HG03378 (cell line): ENCODE results near the gene GNPTAB.
A peak's percentile ranks its signal among the peaks of the same experiment; 100 is the strongest.
"Not testable (repeated sequence)": the region's sequence is repeated elsewhere in the genome, so short reads cannot be mapped to it uniquely, and the experiment has no call there.

Experiments
- ATAC-seq: cut with Tn5 transposase; IDR thresholded peaks from one replicate; pipeline ENCODE4 v1.9.1; 2021; ENCODE audit warnings: mild to moderate bottlenecking, moderate library complexity; ENCODE audit not compliant: unreplicated experiment

GNPTAB gene

GRCh38 chr12:101830367-101831325 is at the start of gene GNPTAB:
Gene GNPTAB, minus strand, starts transcription at chr12:101830959. Its CDS starts 284 bp downstream, at chr12:101830675.
- peak; percentile 87 for ATAC-seq

- ATAC-seq: peak; percentile 24
Observed at GRCh38 chr12:101878243-101878821, 47.6 kb upstream of the GNPTAB start.

- ATAC-seq: peak; percentile 15
Observed at GRCh38 chr12:101877806-101878242, 47.1 kb upstream of the GNPTAB start.

GRCh38 chr12:101876861-101877805 is 46.4 kb upstream of the GNPTAB start, which contains the start of gene DRAM1:
Gene DRAM1, plus strand, starts transcription at chr12:101877580. Its CDS starts 210 bp downstream, at chr12:101877790.
- peak; percentile 70 for ATAC-seq

GRCh38 chr12:101876322-101876860 is 45.6 kb upstream of the GNPTAB start:
- ATAC-seq: no peak

- ATAC-seq: no peak
Observed at GRCh38 chr12:101875162-101875561, 44.4 kb upstream of the GNPTAB start.

GRCh38 chr12:101870925-101871324 is 40.2 kb upstream of the GNPTAB start:
- no peak for ATAC-seq

- ATAC-seq: not testable (repeated sequence)
Observed at GRCh38 chr12:101867619-101868018, 36.9 kb upstream of the GNPTAB start.

- ATAC-seq: no peak
Observed at GRCh38 chr12:101866615-101867373, 36.0 kb upstream of the GNPTAB start.

GRCh38 chr12:101863981-101864380 is 33.2 kb upstream of the GNPTAB start:
- no peak for ATAC-seq

- ATAC-seq: no peak
Observed at GRCh38 chr12:101862245-101862644, 31.5 kb upstream of the GNPTAB start.

- ATAC-seq: not testable (repeated sequence)
Observed at GRCh38 chr12:101861688-101862087, 30.9 kb upstream of the GNPTAB start.

GRCh38 chr12:101859664-101860607 is 29.2 kb upstream of the GNPTAB start:
- peak; percentile 50 for ATAC-seq

GRCh38 chr12:101858361-101858760 is 27.6 kb upstream of the GNPTAB start:
- ATAC-seq: no peak

GRCh38 chr12:101857043-101857558 is 26.3 kb upstream of the GNPTAB start:
- ATAC-seq: peak; percentile 61

GRCh38 chr12:101856614-101857013 is 25.9 kb upstream of the GNPTAB start:
- ATAC-seq: peak; percentile 6

- no peak for ATAC-seq
Observed at GRCh38 chr12:101855976-101856375, 25.2 kb upstream of the GNPTAB start.

GRCh38 chr12:101855364-101855884 is 24.7 kb upstream of the GNPTAB start:
- ATAC-seq: no peak
